CD4-positive, alpha-beta T cell (primary cell): ENCODE measurements around the gene CCDC60. TPM values are rescaled to one million over a fixed set of nuclear protein-coding genes. Genes with fewer than 3 reads are reported as not detected.

Experiments used
- ATAC-seq: fragments of 200-7000 bp; cut with Tn5 transposase; one replicate; pipeline ENCODE4 v1.10.0; 2022; ENCODE audit warnings: mild to moderate bottlenecking; ENCODE audit not compliant: poor library complexity
- CTCF ChIA-PET: fragments of 350-600 bp; sonication (Branson Sonifier 250); formaldehyde crosslinking; loops from one replicate; lab custom pipeline; 2021; ENCODE audit warnings: antibody characterized with exemption, inconsistent platforms; lab: Charles Lee
- POLR2A ChIA-PET: fragments of 350-600 bp; sonication (Branson Sonifier 250); formaldehyde crosslinking; loops from one replicate; lab custom pipeline; 2021; ENCODE audit warnings: antibody characterized with exemption, inconsistent platforms; lab: Charles Lee
- DNase-seq, 14 experiments: peaks; one replicate each; pipeline ENCODE4 v3.0.0-alpha.2; 2013 to 2020; ENCODE audit warnings: mixed read lengths in 2 of 14
- H3K27ac ChIP-seq, 2 donors: one replicate each; pipeline versions ENCODE4 v1.5.1 to v1.7.0; 2013; ENCODE audit warnings: low read length in 2 of 2, low read depth in 1 of 2, mild to moderate bottlenecking in 1 of 2
- H3K27me3 ChIP-seq, 2 experiments: 1 replicate in 1 of 2; 2 replicates in 1 of 2; pipeline versions ENCODE4 v1.6.1 to v1.7.0; 2013; ENCODE audit warnings: low read length in 2 of 2, control low read depth in 1 of 2, mild to moderate bottlenecking in 1 of 2, moderate library complexity in 1 of 2; ENCODE audit not compliant: insufficient read depth in 2 of 2, control insufficient read depth in 1 of 2
- H3K36me3 ChIP-seq: one replicate; pipeline ENCODE4 v1.6.1; 2013; ENCODE audit warnings: low read length, control low read depth; ENCODE audit not compliant: insufficient read depth
- H3K4me1 ChIP-seq: one replicate; pipeline ENCODE4 v1.6.1; 2013; ENCODE audit warnings: low read length, control low read depth; ENCODE audit not compliant: insufficient read depth
- H3K4me3 ChIP-seq: one replicate; pipeline ENCODE4 v1.5.1; 2013; ENCODE audit warnings: mild to moderate bottlenecking, low read length, moderate library complexity
- H3K9me3 ChIP-seq, 2 experiments: 1 replicate in 1 of 2; 2 replicates in 1 of 2; pipeline versions ENCODE4 v1.6.1 to v1.7.0; 2013; ENCODE audit warnings: low read length in 2 of 2, mild to moderate bottlenecking in 2 of 2, control low read depth in 1 of 2, moderate library complexity in 1 of 2; ENCODE audit not compliant: control insufficient read depth in 1 of 2, insufficient read depth in 1 of 2
- H3K27ac Mint-ChIP-seq: one replicate; pipeline ENCODE4 v1.8.0; 2020; ENCODE audit warnings: mixed read lengths
- H3K27me3 Mint-ChIP-seq: one replicate; pipeline ENCODE4 v1.8.0; 2021; ENCODE audit warnings: mixed read lengths
- H3K36me3 Mint-ChIP-seq: one replicate; pipeline ENCODE4 v1.8.0; 2021; ENCODE audit warnings: low read depth, mixed read lengths
- H3K4me1 Mint-ChIP-seq: one replicate; pipeline ENCODE4 v1.8.0; 2021; ENCODE audit warnings: low read depth, mixed read lengths
- H3K4me3 Mint-ChIP-seq: one replicate; pipeline ENCODE4 v1.8.0; 2020; ENCODE audit warnings: mild to moderate bottlenecking, mixed read lengths
- H3K9me3 Mint-ChIP-seq: one replicate; pipeline ENCODE4 v1.8.0; 2020; ENCODE audit warnings: mixed read lengths
- intact Hi-C, 2 experiments: fragments of 100-400 bp; cut with DNase I in 1 of 2; cut with micrococcal nuclease in 1 of 2; formaldehyde crosslinking; loops; one replicate each; pipeline versions ENCODE4 v1.15.1 to v1.9.0; 2023 to 2025; cut with DNase I, micrococcal nuclease
- total RNA-seq, 174 experiments: library from RNA in 2 of 174; stranded (reverse) in 2 of 174; gene quantifications; one replicate each; pipeline ENCODE4 v1.2.3 and lab custom pipeline; 2021 to 2026
- TF ChIP-seq, protein P1 (sequence below): fragments of 200-600 bp; IDR thresholded peaks from one replicate; pipeline ENCODE4 v1.8.0; 2022; ENCODE audit warnings: antibody characterized with exemption, mild to moderate bottlenecking

The CCDC60 gene
- total RNA-seq, 2 experiments from 2014 or later = not detected

DNA sequence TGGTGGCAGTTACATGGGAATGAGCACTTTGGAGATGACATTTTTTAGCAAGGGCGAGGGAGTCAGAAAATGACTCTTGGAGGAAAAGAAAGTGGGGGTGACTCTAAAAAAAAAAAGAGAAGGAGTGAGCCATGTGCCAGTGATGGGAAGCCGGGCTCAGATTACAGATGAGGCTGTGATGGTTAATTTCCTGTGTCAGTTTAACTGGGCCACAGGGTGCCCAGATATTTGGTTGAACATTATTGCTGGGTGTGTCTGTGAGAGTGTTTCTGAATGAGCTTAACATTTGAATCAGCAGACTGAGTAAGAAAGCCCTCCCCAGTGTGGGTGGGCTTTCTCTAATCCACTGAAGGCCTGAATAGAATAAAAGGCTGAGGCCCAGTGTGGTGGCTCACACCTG is 26.8 kb upstream of the CCDC60 start:
- Mint-ChIP-seq H3K36me3 (no peaks in the 10 kb centered on the region), H3K9me3 (no peaks in the 10 kb centered on the region), H3K27ac (no peak overlapping the region), H3K4me3 (no peak overlapping the region), H3K4me1 (no peaks in the 10 kb centered on the region), H3K27me3 (peaks cover 8% of the 10 kb centered on the region)
- Histone ChIP-seq H3K27me3 (peaks cover 0 to 2% of the 10 kb centered on the region in 2 experiments), H3K4me3 (no peak overlapping the region), H3K36me3 (no peaks in the 10 kb centered on the region), H3K9me3 (peaks cover 0 to 9% of the 10 kb centered on the region in 2 experiments), H3K27ac (no peak overlapping the region), H3K4me1 (no peaks in the 10 kb centered on the region)
- DNase-seq (no peak), ATAC-seq (no peak)
- POLR2A ChIA-PET = no interaction called here
- CTCF ChIA-PET = no interaction called here
- TF ChIP-seq, protein P1, sequence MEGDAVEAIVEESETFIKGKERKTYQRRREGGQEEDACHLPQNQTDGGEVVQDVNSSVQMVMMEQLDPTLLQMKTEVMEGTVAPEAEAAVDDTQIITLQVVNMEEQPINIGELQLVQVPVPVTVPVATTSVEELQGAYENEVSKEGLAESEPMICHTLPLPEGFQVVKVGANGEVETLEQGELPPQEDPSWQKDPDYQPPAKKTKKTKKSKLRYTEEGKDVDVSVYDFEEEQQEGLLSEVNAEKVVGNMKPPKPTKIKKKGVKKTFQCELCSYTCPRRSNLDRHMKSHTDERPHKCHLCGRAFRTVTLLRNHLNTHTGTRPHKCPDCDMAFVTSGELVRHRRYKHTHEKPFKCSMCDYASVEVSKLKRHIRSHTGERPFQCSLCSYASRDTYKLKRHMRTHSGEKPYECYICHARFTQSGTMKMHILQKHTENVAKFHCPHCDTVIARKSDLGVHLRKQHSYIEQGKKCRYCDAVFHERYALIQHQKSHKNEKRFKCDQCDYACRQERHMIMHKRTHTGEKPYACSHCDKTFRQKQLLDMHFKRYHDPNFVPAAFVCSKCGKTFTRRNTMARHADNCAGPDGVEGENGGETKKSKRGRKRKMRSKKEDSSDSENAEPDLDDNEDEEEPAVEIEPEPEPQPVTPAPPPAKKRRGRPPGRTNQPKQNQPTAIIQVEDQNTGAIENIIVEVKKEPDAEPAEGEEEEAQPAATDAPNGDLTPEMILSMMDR = no peak
- intact Hi-C loops = no loop called here

DNA sequence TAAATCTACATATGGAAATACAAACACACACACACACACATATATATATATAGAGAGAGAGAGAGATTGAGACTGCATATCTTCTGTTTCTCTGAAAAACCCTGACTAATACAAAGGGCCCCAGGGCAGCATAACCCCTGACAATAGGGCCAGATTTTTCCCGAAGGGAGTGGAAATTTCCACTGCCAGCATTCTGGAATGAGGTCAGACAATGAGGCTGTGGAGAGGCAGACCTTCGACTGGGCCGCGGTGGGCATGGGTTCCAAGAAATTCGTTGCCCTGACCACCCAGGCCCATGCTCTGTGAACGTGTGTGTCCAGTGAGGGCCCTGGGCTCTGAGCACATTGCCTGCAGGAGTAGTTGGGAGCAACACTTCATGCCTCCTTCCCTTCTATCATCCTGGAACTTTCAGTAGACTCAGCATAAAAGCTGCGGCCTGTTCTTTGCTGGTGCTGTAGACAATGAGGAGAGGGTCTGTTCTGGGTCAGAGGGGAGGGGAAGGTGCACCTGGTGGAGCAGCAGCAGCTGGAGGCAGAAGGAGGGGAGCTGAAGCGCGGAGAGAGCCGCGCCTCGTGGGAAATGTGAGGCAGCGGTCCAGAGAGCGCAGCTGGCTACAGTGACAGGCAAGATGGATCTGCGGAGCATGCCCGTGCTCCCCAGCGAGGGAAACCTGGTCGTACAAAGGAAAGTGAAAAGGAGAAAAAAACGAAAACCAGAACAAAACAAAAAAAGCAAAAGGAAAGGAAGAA is 25.6 kb upstream of the CCDC60 start:
- intact Hi-C loops = no loop called here
- CTCF ChIA-PET = no interaction called here
- POLR2A ChIA-PET = no interaction called here
- Histone ChIP-seq H3K4me1 (no peaks in the 10 kb centered on the region), H3K36me3 (no peaks in the 10 kb centered on the region), H3K4me3 (no peak overlapping the region), H3K9me3 (peaks cover 0 to 9% of the 10 kb centered on the region in 2 experiments), H3K27ac (no peak overlapping the region), H3K27me3 (peaks cover 0 to 2% of the 10 kb centered on the region in 2 experiments)
- H3K4me3 Mint-ChIP-seq = no peak overlapping the region
- TF ChIP-seq, protein P1 = no peak
- no peak for ATAC-seq
- H3K27ac Mint-ChIP-seq = no peak overlapping the region
- no peaks in the 10 kb centered on the region for H3K36me3 Mint-ChIP-seq
- no peaks in the 10 kb centered on the region for H3K9me3 Mint-ChIP-seq
- DNase-seq = no peak
- no peaks in the 10 kb centered on the region for H3K4me1 Mint-ChIP-seq
- peaks cover 8% of the 10 kb centered on the region for H3K27me3 Mint-ChIP-seq

DNA sequence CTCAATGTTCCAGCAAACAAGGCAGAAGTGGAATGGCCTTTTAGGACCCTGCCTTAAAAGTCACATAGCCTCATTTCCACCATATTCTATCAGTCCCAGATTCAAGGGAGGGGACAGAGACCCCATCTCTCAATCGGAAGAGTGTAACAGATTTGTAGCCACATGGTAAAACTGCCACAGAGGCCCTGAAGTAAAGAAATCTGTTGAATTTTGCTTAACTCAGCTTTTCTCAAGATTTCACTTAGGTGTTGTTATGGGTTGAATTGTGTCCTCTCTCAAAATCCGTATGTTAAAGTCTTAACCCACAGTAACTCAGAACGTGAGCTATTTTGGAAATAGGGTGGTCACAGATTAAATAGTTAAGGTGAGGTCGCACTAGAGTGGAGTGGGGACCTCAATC is 22.7 kb upstream of the CCDC60 start:
- CTCF ChIA-PET = no interaction called here
- H3K27me3 Mint-ChIP-seq = peaks cover 17% of the 10 kb centered on the region
- ATAC-seq (no peak), DNase-seq (no peak)
- intact Hi-C loops = no loop called here
- no peaks in the 10 kb centered on the region for H3K4me1 Mint-ChIP-seq
- no peak overlapping the region for H3K4me3 Mint-ChIP-seq
- H3K27ac Mint-ChIP-seq = no peak overlapping the region
- Histone ChIP-seq H3K4me3 (no peak overlapping the region), H3K9me3 (peaks cover 0 to 12% of the 10 kb centered on the region in 2 experiments), H3K27ac (no peak overlapping the region), H3K36me3 (no peaks in the 10 kb centered on the region), H3K4me1 (no peaks in the 10 kb centered on the region), H3K27me3 (no peaks in the 10 kb centered on the region)
- H3K36me3 Mint-ChIP-seq = no peaks in the 10 kb centered on the region
- peaks cover 8% of the 10 kb centered on the region for H3K9me3 Mint-ChIP-seq
- POLR2A ChIA-PET = no interaction called here
- TF ChIP-seq, protein P1 = no peak
